Measurements from ENCODE around the gene FREM2. TPM values are rescaled to one million over a fixed set of nuclear protein-coding genes. Genes with fewer than 3 reads are reported as not detected.

FREM2 gene
- total RNA-seq, 6 experiments from 2014 or later = 0.18 to 2.9 (median 1.5) TPM

GRCh38 chr13:38769526-38769925, 82.6 kb downstream of the FREM2 start:
- ATAC-seq (no peak), DNase-seq (no peak)
- peaks cover 0 to 4% (median 0%) of the 10 kb centered on the region in 4 donors for H3K4me1 ChIP-seq
- intact Hi-C loops (cut with DNase I) = no loop called here
- WGBS (ENCODE audit: insufficient coverage, low coverage, low lambda C conversion rate, missing lambda C conversion rate) = 86% methylated on average over 7 of the region's 7 CpGs
- no peak overlapping the region for H3K27ac ChIP-seq
- H3K36me3 ChIP-seq = no peaks in the 10 kb centered on the region
- H3K4me3 ChIP-seq = no peak overlapping the region
- no peaks in the 10 kb centered on the region for H3K9me3 ChIP-seq
- no peaks in the 10 kb centered on the region for H3K27me3 ChIP-seq
- TF ChIP-seq POLR2A (IDR thresholded peaks at IDR 0.05) (no peak), CTCF (IDR thresholded peaks at IDR 0.05) (no peak)

GRCh38 chr13:38775085-38775484, 88.2 kb downstream of the FREM2 start:
- peak; percentile 48 to 80 (median 64) for ATAC-seq
- H3K36me3 ChIP-seq = no peaks in the 10 kb centered on the region
- no peak for DNase-seq
- TF ChIP-seq CTCF (IDR thresholded peaks at IDR 0.05) (no peak), POLR2A (IDR thresholded peaks at IDR 0.05) (no peak)
- no peak overlapping the region for H3K4me3 ChIP-seq
- no peak overlapping the region for H3K27ac ChIP-seq
- no peaks in the 10 kb centered on the region for H3K9me3 ChIP-seq
- 31% methylated on average over 5 of the region's 5 CpGs for WGBS (ENCODE audit: insufficient coverage, low coverage, low lambda C conversion rate, missing lambda C conversion rate)
- no peaks in the 10 kb centered on the region for H3K27me3 ChIP-seq
- intact Hi-C loops (cut with DNase I) = no loop called here
- H3K4me1 ChIP-seq = peaks cover 0 to 8% (median 0%) of the 10 kb centered on the region in 4 donors

GRCh38 chr13:38777347-38778119, 90.7 kb downstream of the FREM2 start:
- H3K36me3 ChIP-seq = no peaks in the 10 kb centered on the region
- H3K4me3 ChIP-seq = no peak overlapping the region
- no peak for DNase-seq
- ATAC-seq = peak in 1 of 4 donors; percentile 37
- H3K27ac ChIP-seq = no peak overlapping the region
- H3K9me3 ChIP-seq = no peaks in the 10 kb centered on the region
- H3K4me1 ChIP-seq = peaks cover 0 to 8% (median 0%) of the 10 kb centered on the region in 4 donors
- TF ChIP-seq CTCF (IDR thresholded peaks at IDR 0.05) (no peak), POLR2A (IDR thresholded peaks at IDR 0.05) (no peak)
- no peaks in the 10 kb centered on the region for H3K27me3 ChIP-seq
- WGBS (ENCODE audit: insufficient coverage, low coverage, low lambda C conversion rate, missing lambda C conversion rate) = 75% methylated on average over 6 of the region's 6 CpGs
- intact Hi-C loops (cut with DNase I) = no loop called here

- WGBS (ENCODE audit: insufficient coverage, low coverage, low lambda C conversion rate, missing lambda C conversion rate) = 80% methylated on average over 3 of the region's 3 CpGs
- intact Hi-C loops (cut with DNase I) = no loop called here
- no peaks in the 10 kb centered on the region for H3K27me3 ChIP-seq
- H3K36me3 ChIP-seq = no peaks in the 10 kb centered on the region
- no peak for TF ChIP-seq POLR2A (IDR thresholded peaks at IDR 0.05)
- TF ChIP-seq CTCF (IDR thresholded peaks at IDR 0.05) = no peak
- DNase-seq (no peak), ATAC-seq (no peak)
- H3K4me3 ChIP-seq = no peak overlapping the region
- no peaks in the 10 kb centered on the region for H3K9me3 ChIP-seq
- no peak overlapping the region for H3K27ac ChIP-seq
- H3K4me1 ChIP-seq = no peaks in the 10 kb centered on the region
Observed at GRCh38 chr13:38781539-38781938, 94.7 kb downstream of the FREM2 start.
